ENCODE measurements around the gene KCNMA1. TPM values are rescaled to one million over a fixed set of nuclear protein-coding genes. Genes with fewer than 3 reads are reported as not detected.
A peak's percentile ranks its signal among the peaks of the same experiment; 100 is the strongest.

Gene KCNMA1
- total RNA-seq, 2 donors from 2014 or later, result 49.9 to 76.2 TPM

GRCh38 chr10:77004917-77005564 is 632.6 kb downstream of the KCNMA1 start:
- intact Hi-C loops (cut with DNase I, micrococcal nuclease), result no loop called here
- DNase-seq (no peak), ATAC-seq (peak; percentile 33)

- intact Hi-C loops (cut with DNase I, micrococcal nuclease), result no loop called here
Measured at GRCh38 chr10:77002872-77003271, 634.7 kb downstream of the KCNMA1 start.

GRCh38 chr10:77001206-77001605 is 636.4 kb downstream of the KCNMA1 start:
- no peak for ATAC-seq
- intact Hi-C loops (cut with DNase I, micrococcal nuclease), result no loop called here
- DNase-seq, result no peak

More at GRCh38 chr10:77002872-77003271, 634.7 kb downstream of the KCNMA1 start:
- DNase-seq (no peak), ATAC-seq (no peak)

- intact Hi-C loops (cut with DNase I, micrococcal nuclease), result no loop called here
- ATAC-seq, result no peak
Measured at GRCh38 chr10:76998451-76998850, 639.2 kb downstream of the KCNMA1 start.

GRCh38 chr10:76997631-76998030 is 640.0 kb downstream of the KCNMA1 start:
- ATAC-seq, result no peak
- no peak for DNase-seq
- intact Hi-C loops (cut with DNase I, micrococcal nuclease), result no loop called here

More at GRCh38 chr10:76998451-76998850, 639.2 kb downstream of the KCNMA1 start:
- no peak for DNase-seq

GRCh38 chr10:76995023-76995422 is 642.6 kb downstream of the KCNMA1 start:
- ATAC-seq, result no peak
- no peak for DNase-seq
- intact Hi-C loops (cut with DNase I, micrococcal nuclease), result no loop called here

GRCh38 chr10:76993213-76993612 is 644.4 kb downstream of the KCNMA1 start:
- no peak for DNase-seq
- intact Hi-C loops (cut with DNase I, micrococcal nuclease), result no loop called here
- no peak for ATAC-seq

GRCh38 chr10:76992467-76992866 is 645.1 kb downstream of the KCNMA1 start:
- DNase-seq, result no peak
- intact Hi-C loops (cut with DNase I, micrococcal nuclease), result no loop called here
- no peak for ATAC-seq

- DNase-seq (no peak), ATAC-seq (no peak)
- intact Hi-C loops (cut with DNase I, micrococcal nuclease), result no loop called here
Measured at GRCh38 chr10:76991621-76992020, 646.0 kb downstream of the KCNMA1 start.

- ATAC-seq (no peak), DNase-seq (no peak)
- intact Hi-C loops (cut with DNase I, micrococcal nuclease), result no loop called here
Measured at GRCh38 chr10:76990561-76990960, 647.0 kb downstream of the KCNMA1 start.

- intact Hi-C loops (cut with DNase I, micrococcal nuclease), result no loop called here
- peak; percentile 58 to 75 for DNase-seq
- peak; percentile 93 for ATAC-seq
Measured at GRCh38 chr10:76984559-76985443, 652.8 kb downstream of the KCNMA1 start.

- intact Hi-C loops (cut with DNase I, micrococcal nuclease), result no loop called here
- DNase-seq (no peak), ATAC-seq (no peak)
Measured at GRCh38 chr10:76983624-76984023, 654.0 kb downstream of the KCNMA1 start.

- intact Hi-C loops (cut with DNase I, micrococcal nuclease), result no loop called here
- DNase-seq (no peak), ATAC-seq (no peak)
Measured at GRCh38 chr10:76982671-76983070, 654.9 kb downstream of the KCNMA1 start.

GRCh38 chr10:76981251-76981650 is 656.4 kb downstream of the KCNMA1 start:
- intact Hi-C loops (cut with DNase I, micrococcal nuclease), result no loop called here
- no peak for DNase-seq
- ATAC-seq, result no peak

- intact Hi-C loops (cut with DNase I, micrococcal nuclease), result no loop called here
- ATAC-seq, result no peak
Measured at GRCh38 chr10:76977901-76978300, 659.7 kb downstream of the KCNMA1 start.

GRCh38 chr10:76977046-76977445 is 660.6 kb downstream of the KCNMA1 start:
- intact Hi-C loops (cut with DNase I, micrococcal nuclease), result no loop called here
- DNase-seq (no peak), ATAC-seq (no peak)

More at GRCh38 chr10:76977901-76978300, 659.7 kb downstream of the KCNMA1 start:
- DNase-seq, result no peak

GRCh38 chr10:76976142-76976541 is 661.5 kb downstream of the KCNMA1 start:
- DNase-seq (no peak), ATAC-seq (no peak)
- intact Hi-C loops (cut with DNase I, micrococcal nuclease), result no loop called here

GRCh38 chr10:76975126-76975525 is 662.5 kb downstream of the KCNMA1 start:
- DNase-seq (no peak), ATAC-seq (no peak)
- intact Hi-C loops (cut with DNase I, micrococcal nuclease), result no loop called here

GRCh38 chr10:76974017-76974691 is 663.5 kb downstream of the KCNMA1 start:
- DNase-seq (no peak), ATAC-seq (no peak)
- intact Hi-C loops (cut with DNase I, micrococcal nuclease), result no loop called here
